PC-3 (cell line): ENCODE measurements around the gene CDS1. TPM values are rescaled to one million over a fixed set of nuclear protein-coding genes. Genes with fewer than 3 reads are reported as not detected.

Experiments
- ATAC-seq: fragments of 200-7000 bp; cut with Tn5 transposase; 2 replicates; pipeline ENCODE4 v1.9.1; 2020; ENCODE audit warnings: mild to moderate bottlenecking, moderate library complexity
- BruUV-seq: library from RNA; stranded (reverse); fragments of 400-500 nt; replicated peaks from 2 replicates; lab custom pipeline; 2021; lab: Mats Ljungman, UMichigan
- CTCF ChIA-PET: fragments of 300-600 bp; sonication (Branson Sonifier 250); formaldehyde crosslinking; loops from one replicate; lab custom pipeline; 2022; ENCODE audit warnings: antibody characterized with exemption; lab: Charles Lee
- POLR2A ChIA-PET: fragments of 300-600 bp; sonication (Branson Sonifier 250); formaldehyde crosslinking; loops from one replicate; lab custom pipeline; 2022; ENCODE audit warnings: antibody characterized with exemption; ENCODE audit not compliant: unreplicated experiment; lab: Charles Lee
- DNase-seq: peaks from one replicate; pipeline ENCODE4 v3.0.0-alpha.2; 2015
- H2AFZ ChIP-seq: fragments of 300-600 bp; sonication (generic); 2 replicates; pipeline ENCODE4 v1.6.0; 2016; ENCODE audit warnings: antibody characterized with exemption, low read length
- H3F3A ChIP-seq: fragments of 300-600 bp; sonication (generic); one replicate; pipeline ENCODE4 v1.6.0; 2017; ENCODE audit warnings: antibody characterized with exemption, low read length, control low read depth, mild to moderate bottlenecking; ENCODE audit not compliant: unreplicated experiment
- H3K27ac ChIP-seq: fragments of 300-600 bp; sonication (generic); 2 replicates; pipeline ENCODE4 v1.5.1; 2016; ENCODE audit warnings: mild to moderate bottlenecking, low read length
- H3K27me3 ChIP-seq: fragments of 300-600 bp; sonication (generic); 2 replicates; pipeline ENCODE4 v1.6.1; 2016; ENCODE audit warnings: low read length, mixed read lengths
- H3K36me3 ChIP-seq: fragments of 300-600 bp; sonication (generic); 2 replicates; pipeline ENCODE4 v1.6.1; 2016; ENCODE audit warnings: low read depth, mixed run types, low read length, mixed read lengths
- H3K4me1 ChIP-seq: fragments of 300-600 bp; sonication (generic); 2 replicates; pipeline ENCODE4 v1.5.1; 2016; ENCODE audit warnings: low read length; ENCODE audit not compliant: insufficient read depth
- H3K4me2 ChIP-seq: fragments of 300-600 bp; sonication (generic); 2 replicates; pipeline ENCODE4 v1.6.0; 2016; ENCODE audit warnings: low read length
- H3K4me3 ChIP-seq: fragments of 300-600 bp; sonication (generic); 2 replicates; pipeline ENCODE4 v1.5.1; 2016; ENCODE audit warnings: mild to moderate bottlenecking, low read length, mixed read lengths
- H3K79me2 ChIP-seq: fragments of 300-600 bp; sonication (generic); 2 replicates; pipeline ENCODE4 v1.6.1; 2017; ENCODE audit warnings: low read length, mixed read lengths
- H3K9ac ChIP-seq: fragments of 300-600 bp; sonication (generic); 2 replicates; pipeline ENCODE4 v1.6.0; 2016; ENCODE audit warnings: mild to moderate bottlenecking, low read length
- H3K9me2 ChIP-seq: fragments of 300-600 bp; sonication (generic); replicated peaks from 2 replicates; pipeline ENCODE4 v1.6.1; 2016; ENCODE audit warnings: mixed run types, low read length, mixed read lengths
- H3K9me3 ChIP-seq: fragments of 300-600 bp; sonication (generic); 2 replicates; pipeline ENCODE4 v1.6.1; 2016; ENCODE audit warnings: low read length, mixed read lengths
- H4K20me1 ChIP-seq: fragments of 300-600 bp; sonication (generic); 2 replicates; pipeline ENCODE4 v1.6.1; 2016; ENCODE audit warnings: low read length, mixed read lengths
- CTCF ChIP-seq: fragments of 300-600 bp; sonication (generic); conservative IDR thresholded peaks from 2 replicates; pipeline ENCODE4 v1.5.1; 2017; ENCODE audit warnings: antibody characterized with exemption, low read depth, mild to moderate bottlenecking, low read length
- EZH2 ChIP-seq: fragments of 300-600 bp; sonication (generic); IDR thresholded peaks from one replicate; pipeline ENCODE4 v1.6.1; 2017; ENCODE audit warnings: antibody characterized with exemption, mild to moderate bottlenecking, low read length; ENCODE audit not compliant: unreplicated experiment
- EZH2phosphoT487 ChIP-seq: fragments of 300-600 bp; sonication (generic); IDR thresholded peaks from 2 replicates; pipeline ENCODE4 v1.6.1; 2018; ENCODE audit warnings: mild to moderate bottlenecking, antibody characterized with exemption, low read length, borderline replicate concordance
- intact Hi-C: fragments of 100-400 bp; cut with micrococcal nuclease; formaldehyde crosslinking; loops from 2 replicates; pipeline ENCODE4 v1.9.0; 2023
- total RNA-seq: library from RNA; depleted of rRNA; stranded (reverse); fragments of >200 nt; gene quantifications from 2 replicates; pipeline ENCODE4 v1.2.3, GENCODE V29; 2014

The CDS1 gene
- total RNA-seq, 1 experiment from 2014 or later, result 10.4 TPM

DNA sequence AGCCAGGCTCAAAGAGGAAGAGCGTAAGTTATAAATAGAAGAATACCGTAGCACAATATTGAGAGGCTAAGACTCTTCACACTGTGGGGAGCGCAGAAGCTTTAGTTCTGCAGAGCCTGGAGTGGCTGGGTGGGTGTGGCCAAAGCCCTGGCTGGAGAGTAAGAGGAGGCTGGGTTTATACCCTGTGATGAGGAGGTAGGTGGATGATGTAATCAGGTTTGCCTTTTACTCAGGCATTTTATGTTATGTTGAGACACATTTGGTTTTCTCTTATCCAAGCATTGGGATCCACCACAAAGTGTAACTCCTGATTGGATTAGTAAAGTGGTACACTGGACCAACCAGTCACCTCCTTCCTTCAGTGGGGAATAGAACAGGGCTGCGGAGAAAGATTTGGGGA is 13.9 kb downstream of the CDS1 start:
- H3F3A ChIP-seq, result no peaks in the 10 kb centered on the region
- H4K20me1 ChIP-seq, result no peaks in the 10 kb centered on the region
- H3K4me3 ChIP-seq, result no peak overlapping the region
- TF ChIP-seq EZH2 (no peak), EZH2phosphoT487 (no peak), CTCF (no peak)
- ChIA-PET CTCF (no interaction called here), POLR2A (no interaction called here)
- H2AFZ ChIP-seq, result no peak overlapping the region
- intact Hi-C loops, result no loop called here
- H3K9me3 ChIP-seq, result no peaks in the 10 kb centered on the region
- DNase-seq (peak; percentile 29), ATAC-seq (peak; percentile 33; the same call in 1 of the 2 replicates)
- no peaks in the 10 kb centered on the region for H3K36me3 ChIP-seq
- H3K27me3 ChIP-seq, result no peaks in the 10 kb centered on the region
- H3K27ac ChIP-seq, result peak overlapping the region; percentile 74
- H3K4me1 ChIP-seq, result peaks cover 21% of the 10 kb centered on the region
- peak overlapping the region; percentile 9; the same call in 1 of the 2 replicates for H3K4me2 ChIP-seq
- H3K79me2 ChIP-seq, result peaks cover 47% of the 10 kb centered on the region
- no peaks in the 10 kb centered on the region for H3K9me2 ChIP-seq
- no peak overlapping the region for H3K9ac ChIP-seq
- BruUV-seq, result no TSS peak

DNA sequence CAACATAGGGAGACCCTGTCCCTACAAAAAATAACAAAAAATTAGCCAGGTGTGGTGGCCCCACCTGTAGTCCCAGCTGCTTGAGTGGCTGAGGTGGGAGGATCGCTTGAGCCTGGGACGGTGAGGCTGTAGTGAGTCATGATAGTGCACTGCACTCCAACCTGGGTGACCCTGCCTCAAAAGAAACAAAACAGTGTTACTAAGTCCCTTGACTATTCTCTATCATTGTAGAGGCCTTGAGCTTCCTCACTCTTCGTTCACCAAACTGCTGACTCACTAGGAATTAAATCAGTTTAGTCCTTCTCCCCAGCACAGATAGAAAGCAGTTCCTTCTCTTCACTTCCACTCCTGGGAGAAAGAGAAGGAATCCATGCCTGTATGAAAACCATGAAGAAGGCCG is 14.5 kb downstream of the CDS1 start:
- no peak overlapping the region for H2AFZ ChIP-seq
- H4K20me1 ChIP-seq, result no peaks in the 10 kb centered on the region
- H3K4me1 ChIP-seq, result peaks cover 21% of the 10 kb centered on the region
- DNase-seq (peak; percentile 72), ATAC-seq (peak; percentile 75)
- CTCF ChIA-PET, result interaction anchor here (0.6 kb wide), 1 partner anchor 113 kb away, joined by 3 read pairs; no protein-coding TSS in a partner anchor
- TF ChIP-seq CTCF, result no peak
- TF ChIP-seq EZH2, result no peak
- no peak for TF ChIP-seq EZH2phosphoT487
- H3K36me3 ChIP-seq, result no peaks in the 10 kb centered on the region
- no peaks in the 10 kb centered on the region for H3K27me3 ChIP-seq
- H3K9me3 ChIP-seq, result no peaks in the 10 kb centered on the region
- no TSS peak for BruUV-seq
- intact Hi-C loops, result no loop called here
- H3K9ac ChIP-seq, result no peak overlapping the region
- H3K27ac ChIP-seq, result peak overlapping the region; percentile 74
- H3K79me2 ChIP-seq, result peaks cover 45% of the 10 kb centered on the region
- H3F3A ChIP-seq, result no peaks in the 10 kb centered on the region
- H3K4me3 ChIP-seq, result no peak overlapping the region
- peak overlapping the region; percentile 53 for H3K4me2 ChIP-seq
- POLR2A ChIA-PET, result no interaction called here
- H3K9me2 ChIP-seq, result no peaks in the 10 kb centered on the region

DNA sequence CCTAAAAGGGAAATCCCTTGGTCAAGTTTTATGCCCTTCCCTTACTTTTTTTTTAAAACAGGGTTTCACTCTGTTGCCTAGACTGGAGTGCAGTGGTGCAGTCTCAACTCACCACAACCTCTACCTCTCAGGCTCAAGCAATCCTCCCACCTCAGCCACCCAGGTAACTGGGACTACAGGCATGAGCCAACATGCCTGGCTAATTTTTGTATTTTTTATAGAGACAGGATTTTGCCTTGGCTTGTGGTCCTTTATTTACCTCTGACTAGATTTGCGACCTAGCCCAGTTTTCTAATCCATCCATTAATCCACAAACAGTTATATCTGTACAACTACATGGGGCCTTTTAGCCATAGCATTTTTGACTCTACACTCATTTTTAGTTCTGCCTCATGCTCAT is 23.7 kb downstream of the CDS1 start:
- ATAC-seq (no peak), DNase-seq (no peak)
- ChIA-PET CTCF (no interaction called here), POLR2A (no interaction called here)
- Histone ChIP-seq H3K9me2 (no peaks in the 10 kb centered on the region), H3K27me3 (no peaks in the 10 kb centered on the region), H3K79me2 (no peaks in the 10 kb centered on the region), H3K36me3 (no peaks in the 10 kb centered on the region; the same call in 1 of the 2 replicates), H3K27ac (no peak overlapping the region), H2AFZ (no peak overlapping the region), H3K9ac (no peak overlapping the region), H3K4me3 (no peak overlapping the region), H4K20me1 (no peaks in the 10 kb centered on the region), H3K9me3 (no peaks in the 10 kb centered on the region), H3K4me2 (no peak overlapping the region), H3F3A (no peaks in the 10 kb centered on the region), H3K4me1 (no peaks in the 10 kb centered on the region)
- intact Hi-C loops, result no loop called here
- no peak for TF ChIP-seq EZH2
- TF ChIP-seq CTCF, result no peak
- no peak for TF ChIP-seq EZH2phosphoT487
- BruUV-seq, result no TSS peak
